ENCODE data around the gene PLA1A.
"Not testable (repeated sequence)": the region's sequence is repeated elsewhere in the genome, so short reads cannot be mapped to it uniquely, and the experiment has no call there.

PLA1A gene

GRCh38 chr3:119669906-119670570 is 72.4 kb downstream of the PLA1A start:
- DNase-seq: no peak

- DNase-seq: no peak
Measured at GRCh38 chr3:119672776-119673175, 75.1 kb downstream of the PLA1A start.

GRCh38 chr3:119673875-119674274 is 76.2 kb downstream of the PLA1A start:
- no peak for DNase-seq

- DNase-seq: no peak
Measured at GRCh38 chr3:119675188-119675874, 77.6 kb downstream of the PLA1A start.

- DNase-seq: no peak
Measured at GRCh38 chr3:119676020-119676419, 78.3 kb downstream of the PLA1A start.

GRCh38 chr3:119676771-119677640 is 79.3 kb downstream of the PLA1A start, which contains the start of gene COX17:
COX17 (minus strand) TSS chr3:119677406; CDS start chr3:119677310, 96 bp downstream.
- DNase-seq: peak; percentile 97

- no peak for DNase-seq
Measured at GRCh38 chr3:119677641-119677934, 79.9 kb downstream of the PLA1A start.

- not testable (repeated sequence) for DNase-seq
Measured at GRCh38 chr3:119678209-119678608, 80.5 kb downstream of the PLA1A start.
